HepG2 (cell line): ENCODE data around the gene MZF1. TPM values are rescaled to one million over a fixed set of nuclear protein-coding genes. Genes with fewer than 3 reads are reported as not detected.

Source experiments
- ELF4 ChIP-seq: sonication (generic); formaldehyde crosslinking; IDR thresholded peaks from 2 replicates; pipeline ENCODE4 v1.5.0; 2020; ENCODE audit warnings: missing genetic modification reagents, mild to moderate bottlenecking, moderate library complexity, borderline replicate concordance
- IRF9 ChIP-seq: sonication (generic); formaldehyde crosslinking; IDR thresholded peaks from 2 replicates; pipeline ENCODE4 v1.8.0; 2022; ENCODE audit warnings: missing genetic modification reagents, mild to moderate bottlenecking, borderline replicate concordance
- JUND ChIP-seq: sonication (generic); formaldehyde crosslinking; IDR thresholded peaks from 2 replicates; pipeline ENCODE4 v1.8.0; 2022; ENCODE audit warnings: mild to moderate bottlenecking, missing genetic modification reagents
- MIXL1 ChIP-seq: IDR thresholded peaks from 2 replicates; pipeline ENCODE4 v1.6.1; 2016
- MTA1 ChIP-seq: sonication (generic); formaldehyde crosslinking; IDR thresholded peaks from 2 replicates; pipeline ENCODE4 v1.4.0; 2020; ENCODE audit warnings: missing genetic modification reagents, mild to moderate bottlenecking, borderline replicate concordance
- MYC ChIP-seq: sonication (generic); formaldehyde crosslinking; IDR thresholded peaks from 2 replicates; pipeline ENCODE4 v1.9.0; 2021; ENCODE audit warnings: missing genetic modification reagents, borderline replicate concordance
- NCOA1 ChIP-seq: sonication (generic); formaldehyde crosslinking; IDR thresholded peaks from 2 replicates; pipeline ENCODE4 v1.9.0; 2021; ENCODE audit warnings: missing genetic modification reagents
- PHF8 ChIP-seq: sonication (generic); formaldehyde crosslinking; IDR thresholded peaks from 2 replicates; pipeline ENCODE4 v1.5.0; 2020; ENCODE audit warnings: missing genetic modification reagents
- SAFB2 ChIP-seq: sonication (generic); formaldehyde crosslinking; IDR thresholded peaks from 2 replicates; pipeline ENCODE4 v1.5.1; 2020; ENCODE audit warnings: missing genetic modification reagents, low read depth, mild to moderate bottlenecking, borderline replicate concordance
- SP1 ChIP-seq, 2 experiments: fragments of 450-650 bp in 1 of 2; sonication (generic) in 1 of 2; formaldehyde crosslinking in 1 of 2; IDR thresholded peaks; 2 replicates each; pipeline versions ENCODE4 v1.4.0 to v1.6.1; 2016 to 2020; ENCODE audit warnings: missing genetic modification reagents in 1 of 2
- STAG1 ChIP-seq: sonication (generic); formaldehyde crosslinking; IDR thresholded peaks from 2 replicates; pipeline ENCODE4 v1.4.0; 2020; ENCODE audit warnings: missing genetic modification reagents
- TEAD3 ChIP-seq: optimal IDR thresholded peaks from 2 replicates; pipeline ENCODE3; 2016; ENCODE audit warnings: borderline replicate concordance
- THAP11 ChIP-seq: IDR thresholded peaks from 2 replicates; pipeline ENCODE4 v1.6.1; 2016; ENCODE audit warnings: missing biosample characterization, missing genetic modification reagents
- XRCC5 ChIP-seq: fragments of 200-400 bp; formaldehyde crosslinking; optimal IDR thresholded peaks from 2 replicates; pipeline ENCODE3; 2017; ENCODE audit warnings: mild to moderate bottlenecking, low read length
- ZFYVE20 ChIP-seq: sonication (generic); formaldehyde crosslinking; IDR thresholded peaks from 2 replicates; pipeline ENCODE4 v1.8.0; 2023; ENCODE audit warnings: low read depth, mild to moderate bottlenecking, moderate library complexity, missing genetic modification reagents, borderline replicate concordance
- ZNF296 ChIP-seq: sonication (generic); formaldehyde crosslinking; conservative IDR thresholded peaks from 2 replicates; pipeline ENCODE4 v1.5.0; 2020; ENCODE audit warnings: mild to moderate bottlenecking, missing genetic modification reagents
- ZNF333 ChIP-seq: sonication (generic); formaldehyde crosslinking; IDR thresholded peaks from 2 replicates; pipeline ENCODE4 v1.4.0; 2020; ENCODE audit warnings: mild to moderate bottlenecking, missing genetic modification reagents, borderline replicate concordance
- ZNF337 ChIP-seq: sonication (generic); formaldehyde crosslinking; IDR thresholded peaks from 2 replicates; pipeline ENCODE4 v1.5.1; 2020; ENCODE audit warnings: missing genetic modification reagents, low read depth, mild to moderate bottlenecking, borderline replicate concordance
- ZNF414 ChIP-seq: sonication (generic); formaldehyde crosslinking; IDR thresholded peaks from 2 replicates; pipeline ENCODE4 v1.5.0; 2020; ENCODE audit warnings: missing genetic modification reagents
- ZNF546 ChIP-seq: sonication (generic); formaldehyde crosslinking; conservative IDR thresholded peaks from 2 replicates; pipeline ENCODE4 v1.8.1; 2023; ENCODE audit warnings: mild to moderate bottlenecking, missing genetic modification reagents
- ZNF572 ChIP-seq: sonication (generic); formaldehyde crosslinking; IDR thresholded peaks from 2 replicates; pipeline ENCODE4 v1.5.1; 2020; ENCODE audit warnings: mild to moderate bottlenecking, missing genetic modification reagents
- ZNF589 ChIP-seq: sonication (generic); formaldehyde crosslinking; conservative IDR thresholded peaks from 2 replicates; pipeline ENCODE4 v1.8.0; 2022; ENCODE audit warnings: mild to moderate bottlenecking, moderate library complexity, missing genetic modification reagents
- ZNF761 ChIP-seq: sonication (generic); formaldehyde crosslinking; conservative IDR thresholded peaks from 2 replicates; pipeline ENCODE4 v1.4.0; 2020; ENCODE audit warnings: mild to moderate bottlenecking, missing genetic modification reagents
- ZNF792 ChIP-seq: IDR thresholded peaks from 2 replicates; pipeline ENCODE4 v1.6.1; 2016
- ZSCAN31 ChIP-seq: sonication (generic); formaldehyde crosslinking; IDR thresholded peaks from 2 replicates; pipeline ENCODE4 v1.5.0; 2020; ENCODE audit warnings: low read depth, mild to moderate bottlenecking, missing genetic modification reagents
- polyA plus RNA-seq, 8 experiments: library from polyadenylated mRNA; depleted of rRNA in 3 of 8; stranded (reverse) in 7 of 8; unstranded in 1 of 8; fragments of >200 nt; fragmentation: Illumina TruSeq in 4 of 8; extraction: Trizol in 4 of 8; gene quantifications; 2 replicates each; pipeline versions ENCODE4 v1.2.1 to v1.2.3, GENCODE V29; 2011 to 2016; ENCODE audit warnings: low read depth in 4 of 8, missing spikeins in 1 of 8, mixed read lengths in 1 of 8; ENCODE audit not compliant: insufficient read depth in 1 of 8
- total RNA-seq, 5 experiments: library from RNA; depleted of rRNA; stranded (reverse); fragments of >200 nt; fragmentation: Illumina TruSeq; extraction: Trizol; gene quantifications; 2 replicates each; pipeline ENCODE4 v1.2.3, GENCODE V29; 2016; ENCODE audit warnings: low read depth in 1 of 5

The MZF1 gene
- total and polyA plus RNA-seq, 2 of the 13 experiments (the other 11 are each of a cell fraction or from before 2014, with no cell fraction given): 3.1 to 8.1 TPM

- peak; percentile 60 for TF ChIP-seq XRCC5
- TF ChIP-seq ZNF296 (CRISPR knock-in tag): no peak
- no peak for TF ChIP-seq STAG1 (CRISPR knock-in tag)
- TF ChIP-seq SP1 (IDR thresholded peaks at IDR 0.05): no peak
- peak; percentile 51; the same call in 1 of the 2 replicates for TF ChIP-seq SP1 (CRISPR knock-in tag; IDR thresholded peaks at IDR 0.05)
- TF ChIP-seq ZNF589: 0 out of 2 replicates have a peak, but pooled peaks have one; percentile 72
- TF ChIP-seq ZNF333 (CRISPR knock-in tag): peak; percentile 38; the same call in 1 of the 2 replicates
- TF ChIP-seq ZNF414: peak; percentile 69; the same call in 1 of the 2 replicates
- 0 out of 2 replicates have a peak, but pooled peaks have one; percentile 54 for TF ChIP-seq ZNF337 (CRISPR knock-in tag)
- TF ChIP-seq ELF4 (CRISPR knock-in tag): peak; percentile 82; the same call in 1 of the 2 replicates
- peak; percentile 48; the same call in 1 of the 2 replicates for TF ChIP-seq MTA1 (CRISPR knock-in tag)
- no peak for TF ChIP-seq NCOA1 (CRISPR knock-in tag)
- peak; percentile 90; the same call in 1 of the 2 replicates for TF ChIP-seq SAFB2
- TF ChIP-seq TEAD3: no peak
- TF ChIP-seq ZNF572 (CRISPR knock-in tag): 0 out of 2 replicates have a peak, but pooled peaks have one; percentile 67
- TF ChIP-seq ZFYVE20: 0 out of 2 replicates have a peak, but pooled peaks have one; percentile 54
- no peak for TF ChIP-seq ZNF546 (CRISPR knock-in tag)
- TF ChIP-seq ZNF761 (CRISPR knock-in tag): peak; percentile 36; the same call in 1 of the 2 replicates
- TF ChIP-seq MYC (CRISPR knock-in tag): peak; percentile 83
- TF ChIP-seq ZSCAN31 (CRISPR knock-in tag): peak; percentile 72; the same call in 1 of the 2 replicates
- peak; percentile 41; the same call in 1 of the 2 replicates for TF ChIP-seq IRF9
- TF ChIP-seq PHF8: peak; percentile 72
- 0 out of 2 replicates have a peak, but pooled peaks have one; percentile 12 for TF ChIP-seq MIXL1
- 0 out of 2 replicates have a peak, but pooled peaks have one; percentile 23 for TF ChIP-seq JUND
- TF ChIP-seq THAP11: peak; percentile 97
- TF ChIP-seq ZNF792 (CRISPR knock-in tag): peak; percentile 51; the same call in 1 of the 2 replicates
Observed at GRCh38 chr19:58572818-58573657, at the start of gene MZF1 (continued).
